ENCODE measurements around the gene CCDC124. TPM values are rescaled to one million over a fixed set of nuclear protein-coding genes. Genes with fewer than 3 reads are reported as not detected.

The CCDC124 gene
- polyA plus RNA-seq, 1 donor (not counting 4 experiments of a cell fraction or from before 2014, with no cell fraction given) = 58.7 TPM

- dilution Hi-C loops (cut with MboI; ENCODE audit: extremely low pct_ligation_motif_present, low sequenced_read_pairs) = no loop called here
These were observed 15.1 kb downstream of the CCDC124 start for GRCh38 chr19:17947815-17948513.

GRCh38 chr19:17948514-17948900 lies 15.7 kb downstream of the CCDC124 start:
- TF ChIP-seq EZH2 (IDR thresholded peaks at IDR 0.05; ENCODE audit: low read length) (no peak), CTCF (optimal IDR thresholded peaks at IDR 0.05 in 1 of 3, IDR thresholded peaks at IDR 0.05 in 1 of 3, conservative IDR thresholded peaks at IDR 0.05 in 1 of 3; ENCODE audit: extremely low read depth in 1 of 3, insufficient read depth in 2 of 3, low read length in 3 of 3) (no peak)
- peaks cover 33% of the 10 kb centered on the region for H3K4me1 ChIP-seq (ENCODE audit: control insufficient read depth, extremely low read depth, insufficient read depth, low read length)
- no peak overlapping the region for H3K9ac ChIP-seq (ENCODE audit: control insufficient read depth, extremely low read depth, insufficient read depth, low read length)
- H3K4me3 ChIP-seq (ENCODE audit: control insufficient read depth in 2 of 3, extremely low read depth in 1 of 3, insufficient read depth in 2 of 3, low read depth in 1 of 3, low read length in 3 of 3) = peak overlapping the region in 2 of 3 experiments; percentile 43 to 53
- no peak overlapping the region for H2AFZ ChIP-seq (ENCODE audit: control insufficient read depth, low read length)
- H3K27me3 ChIP-seq (ENCODE audit: control insufficient read depth, extremely low read depth, insufficient read depth, low read length) = peaks cover 50% of the 10 kb centered on the region
- peaks cover 3% of the 10 kb centered on the region for H4K20me1 ChIP-seq (ENCODE audit: control insufficient read depth, extremely low read depth, insufficient read depth, low read length)
- no peaks in the 10 kb centered on the region for H3K79me2 ChIP-seq (ENCODE audit: control insufficient read depth, insufficient read depth, low read length)
- no peak for FAIRE-seq
- H3K36me3 ChIP-seq (ENCODE audit: control insufficient read depth in 2 of 2, extremely low read depth in 1 of 2, insufficient read depth in 2 of 2, low read length in 2 of 2) = peaks cover 0 to 1% of the 10 kb centered on the region in 2 experiments
- H3K9me3 ChIP-seq (ENCODE audit: control insufficient read depth, low read depth, low read length) = no peaks in the 10 kb centered on the region
- no peaks in the 10 kb centered on the region for H3K9me1 ChIP-seq (ENCODE audit: control insufficient read depth, extremely low read depth, insufficient read depth, low read length)
- H3K4me2 ChIP-seq (ENCODE audit: control insufficient read depth, extremely low read depth, insufficient read depth, low read depth, low read length) = no peak overlapping the region
- dilution Hi-C loops (cut with MboI; ENCODE audit: extremely low pct_ligation_motif_present, low sequenced_read_pairs) = no loop called here
- H3K27ac ChIP-seq (ENCODE audit: control insufficient read depth, insufficient read depth, low read length) = no peak overlapping the region
- no peak for DNase-seq (ENCODE audit: low read depth, low spot score)

More at GRCh38 chr19:17947815-17948513, 15.1 kb downstream of the CCDC124 start:
- Histone ChIP-seq H3K9me3 (ENCODE audit: control insufficient read depth, low read depth, low read length) (no peaks in the 10 kb centered on the region), H3K79me2 (ENCODE audit: control insufficient read depth, insufficient read depth, low read length) (no peaks in the 10 kb centered on the region), H3K27me3 (ENCODE audit: control insufficient read depth, extremely low read depth, insufficient read depth, low read length) (peaks cover 45% of the 10 kb centered on the region), H3K9me1 (ENCODE audit: control insufficient read depth, extremely low read depth, insufficient read depth, low read length) (no peaks in the 10 kb centered on the region), H3K36me3 (ENCODE audit: control insufficient read depth in 2 of 2, extremely low read depth in 1 of 2, insufficient read depth in 2 of 2, low read length in 2 of 2) (peaks cover 0 to 1% of the 10 kb centered on the region in 2 experiments), H3K4me2 (ENCODE audit: control insufficient read depth, extremely low read depth, insufficient read depth, low read depth, low read length) (peak overlapping the region; percentile 89), H3K4me1 (ENCODE audit: control insufficient read depth, extremely low read depth, insufficient read depth, low read length) (peaks cover 36% of the 10 kb centered on the region), H3K27ac (ENCODE audit: control insufficient read depth, insufficient read depth, low read length) (no peak overlapping the region), H3K9ac (ENCODE audit: control insufficient read depth, extremely low read depth, insufficient read depth, low read length) (peak overlapping the region; percentile 61), H2AFZ (ENCODE audit: control insufficient read depth, low read length) (no peak overlapping the region), H3K4me3 (ENCODE audit: control insufficient read depth in 2 of 3, extremely low read depth in 1 of 3, insufficient read depth in 2 of 3, low read depth in 1 of 3, low read length in 3 of 3) (peak overlapping the region; percentile 43 to 71 (median 53)), H4K20me1 (ENCODE audit: control insufficient read depth, extremely low read depth, insufficient read depth, low read length) (peaks cover 3% of the 10 kb centered on the region)
- TF ChIP-seq CTCF (optimal IDR thresholded peaks at IDR 0.05 in 1 of 3, IDR thresholded peaks at IDR 0.05 in 1 of 3, conservative IDR thresholded peaks at IDR 0.05 in 1 of 3; ENCODE audit: extremely low read depth in 1 of 3, insufficient read depth in 2 of 3, low read length in 3 of 3) (no peak), EZH2 (IDR thresholded peaks at IDR 0.05; ENCODE audit: low read length) (no peak)
- FAIRE-seq = no peak
- DNase-seq (ENCODE audit: low read depth, low spot score) = no peak
